K562 (cell line): ENCODE data around the gene PAQR6. TPM values are rescaled to one million over a fixed set of nuclear protein-coding genes. Genes with fewer than 3 reads are reported as not detected.

ENCODE experiments used
- CBFB ChIP-seq: sonication (generic); formaldehyde crosslinking; IDR thresholded peaks from 2 replicates; pipeline ENCODE4 v1.4.0; 2020; ENCODE audit warnings: mild to moderate bottlenecking, missing genetic modification reagents
- HDAC3 ChIP-seq: fragments of 450-650 bp; IDR thresholded peaks from 2 replicates; pipeline ENCODE4 v1.6.1; 2018; ENCODE audit warnings: borderline replicate concordance, mild to moderate bottlenecking, moderate library complexity; ENCODE audit not compliant: partially characterized antibody
- LEF1 ChIP-seq: fragments of 450-650 bp; IDR thresholded peaks from 2 replicates; pipeline ENCODE4 v1.6.1; 2016; ENCODE audit warnings: mild to moderate bottlenecking
- MAFK ChIP-seq: IDR thresholded peaks from 2 replicates; pipeline ENCODE4 v1.6.1; 2011; ENCODE audit warnings: low read length, improper control_type of control experiment
- MXI1 ChIP-seq: IDR thresholded peaks from 2 replicates; pipeline ENCODE4 v1.6.1; 2011; ENCODE audit warnings: low read depth, mild to moderate bottlenecking, improper control_type of control experiment, low read length
- MYC ChIP-seq, 2 experiments: fragments of 250-450 bp in 1 of 2; sonication (Bioruptor Pico) in 1 of 2; IDR thresholded peaks; 2 replicates each; pipeline versions ENCODE4 v1.5.1 to v1.6.1; 2012 to 2021; ENCODE audit warnings: low read depth in 2 of 2, borderline replicate concordance in 1 of 2, improper control_type of control experiment in 1 of 2, low read length in 1 of 2, mild to moderate bottlenecking in 1 of 2, moderate library complexity in 1 of 2
- MYNN ChIP-seq, 2 experiments: sonication (generic); formaldehyde crosslinking in 1 of 2; IDR thresholded peaks; 2 replicates each; pipeline versions ENCODE4 v1.5.0 to v1.6.1; 2016 to 2020; ENCODE audit warnings: antibody characterized with exemption in 1 of 2, missing genetic modification reagents in 1 of 2
- NCOA2 ChIP-seq, 2 experiments: fragments of 450-650 bp; IDR thresholded peaks; 2 replicates each; pipeline ENCODE4 v1.6.1; 2018; ENCODE audit warnings: mild to moderate bottlenecking in 2 of 2, moderate library complexity in 1 of 2; ENCODE audit not compliant: partially characterized antibody in 2 of 2
- NEUROD1 ChIP-seq: fragments of 150-350 bp; IDR thresholded peaks from 2 replicates; pipeline ENCODE4 v1.6.1; 2014; ENCODE audit warnings: borderline replicate concordance, low read length, low read depth; ENCODE audit not compliant: partially characterized antibody
- RFX7 ChIP-seq: fragments of 250-450 bp; sonication (Bioruptor Pico); IDR thresholded peaks from 2 replicates; pipeline ENCODE4 v1.5.1; 2021; ENCODE audit warnings: mild to moderate bottlenecking
- SMAD1 ChIP-seq: fragments of 150-350 bp; IDR thresholded peaks from 2 replicates; pipeline ENCODE4 v1.6.1; 2014; ENCODE audit warnings: low read length, low read depth; ENCODE audit not compliant: partially characterized antibody
- SMAD4 ChIP-seq: fragments of 250-450 bp; sonication (Bioruptor Pico); conservative IDR thresholded peaks from 2 replicates; pipeline ENCODE4 v1.8.0; 2021; ENCODE audit warnings: inconsistent platforms, mild to moderate bottlenecking, moderate library complexity
- SNRNP70 ChIP-seq: fragments of 200-400 bp; formaldehyde crosslinking; optimal IDR thresholded peaks from 2 replicates; pipeline ENCODE3; 2017; ENCODE audit warnings: low read depth, low read length
- TFAM ChIP-seq: fragments of 250-450 bp; sonication (Bioruptor Pico); conservative IDR thresholded peaks from 2 replicates; pipeline ENCODE4 v1.5.0; 2021; ENCODE audit warnings: mild to moderate bottlenecking, moderate library complexity
- YY1 ChIP-seq, 3 experiments: IDR thresholded peaks; 2 replicates each; pipeline ENCODE4 v1.6.1; 2011; ENCODE audit warnings: low read length in 2 of 3, mild to moderate bottlenecking in 2 of 3, moderate library complexity in 2 of 3, borderline replicate concordance in 1 of 3, control low read depth in 1 of 3, low read depth in 1 of 3; ENCODE audit not compliant: insufficient read depth in 3 of 3, insufficient replicate concordance in 2 of 3, control insufficient read depth in 1 of 3, insufficient read length in 1 of 3; ENCODE audit errors: extremely low read depth in 1 of 3
- ZNF324 ChIP-seq: fragments of 250-450 bp; sonication (Bioruptor Pico); IDR thresholded peaks from 2 replicates; pipeline ENCODE4 v1.4.0; 2020; ENCODE audit warnings: mild to moderate bottlenecking
- ZNF436 ChIP-seq: fragments of 250-450, 450-650 bp; sonication (Bioruptor Pico); formaldehyde crosslinking; IDR thresholded peaks from 2 replicates; pipeline ENCODE4 v1.7.0; 2020; ENCODE audit warnings: mild to moderate bottlenecking
- ZNF778 ChIP-seq: fragments of 450-650 bp; formaldehyde crosslinking; IDR thresholded peaks from 2 replicates; pipeline ENCODE4 v1.4.0; 2020; ENCODE audit warnings: mild to moderate bottlenecking, moderate library complexity
- polyA plus RNA-seq, 8 experiments: library from polyadenylated mRNA; depleted of rRNA in 4 of 8; stranded (reverse) in 5 of 8; unstranded in 3 of 8; fragments of >200 nt; fragmentation: Nextera tagmentation in 2 of 8; fragmentation: Illumina TruSeq in 1 of 8; extraction: Ambion mirVana in 2 of 8; extraction: Trizol in 1 of 8; gene quantifications; 2 replicates each; pipeline versions ENCODE4 v1.2.1 to v1.2.3, GENCODE V29; 2011 to 2014; ENCODE audit warnings: inconsistent platforms in 1 of 8, missing spikeins in 1 of 8
- total RNA-seq, 7 experiments: library from RNA; depleted of rRNA in 6 of 7; stranded (reverse); fragments of >200 nt in 6 of 7; fragmentation: Illumina TruSeq in 2 of 7; extraction: Trizol in 2 of 7; gene quantifications; 2 replicates each; pipeline versions ENCODE4 v1.2.1 to v1.2.3, GENCODE V29; 2011 to 2021; ENCODE audit warnings: low replicate concordance in 1 of 7
- TF ChIP-seq, protein P1 (sequence below): fragments of 250-450 bp; sonication (Bioruptor Pico); IDR thresholded peaks from 2 replicates; pipeline ENCODE4 v1.4.0; 2020; ENCODE audit warnings: mild to moderate bottlenecking, moderate library complexity
- TF ChIP-seq, protein P2 (sequence below): fragments of 200-800 bp; sonication (Bioruptor generic); IDR thresholded peaks from 2 replicates; pipeline ENCODE4 v1.6.1; 2016; ENCODE audit warnings: missing genetic modification characterization, missing compliant biosample characterization

The PAQR6 gene
- total and polyA plus RNA-seq, 9 of the 15 experiments (the other 6 are each of a cell fraction or from before 2014, with no cell fraction given): 0.07 to 1.8 (median 0.62) TPM

DNA sequence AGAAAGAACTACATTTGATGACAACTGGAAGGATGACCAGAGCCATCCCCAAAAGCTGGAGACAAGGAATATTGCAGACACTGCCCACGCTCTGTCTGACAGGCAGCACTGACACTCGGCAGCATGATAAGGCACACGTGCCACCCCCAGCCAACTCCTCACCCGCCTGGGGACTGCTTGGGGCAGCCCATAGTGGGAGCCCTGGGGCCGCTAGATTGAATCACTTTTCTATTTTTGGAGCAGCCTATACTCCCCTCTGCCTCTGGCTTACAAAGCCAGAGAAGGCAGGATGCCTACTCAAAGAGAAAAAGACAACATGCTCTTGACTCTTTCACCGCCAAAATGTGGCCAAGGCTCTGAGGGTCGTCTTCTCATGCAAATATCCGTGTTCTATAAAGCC lies 33.4 kb upstream of the PAQR6 start (continued):
- TF ChIP-seq, protein P1, sequence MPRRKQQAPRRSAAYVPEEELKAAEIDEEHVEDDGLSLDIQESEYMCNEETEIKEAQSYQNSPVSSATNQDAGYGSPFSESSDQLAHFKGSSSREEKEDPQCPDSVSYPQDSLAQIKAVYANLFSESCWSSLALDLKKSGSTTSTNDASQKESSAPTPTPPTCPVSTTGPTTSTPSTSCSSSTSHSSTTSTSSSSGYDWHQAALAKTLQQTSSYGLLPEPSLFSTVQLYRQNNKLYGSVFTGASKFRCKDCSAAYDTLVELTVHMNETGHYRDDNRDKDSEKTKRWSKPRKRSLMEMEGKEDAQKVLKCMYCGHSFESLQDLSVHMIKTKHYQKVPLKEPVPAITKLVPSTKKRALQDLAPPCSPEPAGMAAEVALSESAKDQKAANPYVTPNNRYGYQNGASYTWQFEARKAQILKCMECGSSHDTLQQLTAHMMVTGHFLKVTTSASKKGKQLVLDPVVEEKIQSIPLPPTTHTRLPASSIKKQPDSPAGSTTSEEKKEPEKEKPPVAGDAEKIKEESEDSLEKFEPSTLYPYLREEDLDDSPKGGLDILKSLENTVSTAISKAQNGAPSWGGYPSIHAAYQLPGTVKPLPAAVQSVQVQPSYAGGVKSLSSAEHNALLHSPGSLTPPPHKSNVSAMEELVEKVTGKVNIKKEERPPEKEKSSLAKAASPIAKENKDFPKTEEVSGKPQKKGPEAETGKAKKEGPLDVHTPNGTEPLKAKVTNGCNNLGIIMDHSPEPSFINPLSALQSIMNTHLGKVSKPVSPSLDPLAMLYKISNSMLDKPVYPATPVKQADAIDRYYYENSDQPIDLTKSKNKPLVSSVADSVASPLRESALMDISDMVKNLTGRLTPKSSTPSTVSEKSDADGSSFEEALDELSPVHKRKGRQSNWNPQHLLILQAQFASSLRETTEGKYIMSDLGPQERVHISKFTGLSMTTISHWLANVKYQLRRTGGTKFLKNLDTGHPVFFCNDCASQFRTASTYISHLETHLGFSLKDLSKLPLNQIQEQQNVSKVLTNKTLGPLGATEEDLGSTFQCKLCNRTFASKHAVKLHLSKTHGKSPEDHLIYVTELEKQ (CRISPR knock-in tag): no peak
- no peak for TF ChIP-seq ZNF778 (CRISPR knock-in tag)
- no peak for TF ChIP-seq ZNF324 (CRISPR knock-in tag)
- TF ChIP-seq, protein P2, sequence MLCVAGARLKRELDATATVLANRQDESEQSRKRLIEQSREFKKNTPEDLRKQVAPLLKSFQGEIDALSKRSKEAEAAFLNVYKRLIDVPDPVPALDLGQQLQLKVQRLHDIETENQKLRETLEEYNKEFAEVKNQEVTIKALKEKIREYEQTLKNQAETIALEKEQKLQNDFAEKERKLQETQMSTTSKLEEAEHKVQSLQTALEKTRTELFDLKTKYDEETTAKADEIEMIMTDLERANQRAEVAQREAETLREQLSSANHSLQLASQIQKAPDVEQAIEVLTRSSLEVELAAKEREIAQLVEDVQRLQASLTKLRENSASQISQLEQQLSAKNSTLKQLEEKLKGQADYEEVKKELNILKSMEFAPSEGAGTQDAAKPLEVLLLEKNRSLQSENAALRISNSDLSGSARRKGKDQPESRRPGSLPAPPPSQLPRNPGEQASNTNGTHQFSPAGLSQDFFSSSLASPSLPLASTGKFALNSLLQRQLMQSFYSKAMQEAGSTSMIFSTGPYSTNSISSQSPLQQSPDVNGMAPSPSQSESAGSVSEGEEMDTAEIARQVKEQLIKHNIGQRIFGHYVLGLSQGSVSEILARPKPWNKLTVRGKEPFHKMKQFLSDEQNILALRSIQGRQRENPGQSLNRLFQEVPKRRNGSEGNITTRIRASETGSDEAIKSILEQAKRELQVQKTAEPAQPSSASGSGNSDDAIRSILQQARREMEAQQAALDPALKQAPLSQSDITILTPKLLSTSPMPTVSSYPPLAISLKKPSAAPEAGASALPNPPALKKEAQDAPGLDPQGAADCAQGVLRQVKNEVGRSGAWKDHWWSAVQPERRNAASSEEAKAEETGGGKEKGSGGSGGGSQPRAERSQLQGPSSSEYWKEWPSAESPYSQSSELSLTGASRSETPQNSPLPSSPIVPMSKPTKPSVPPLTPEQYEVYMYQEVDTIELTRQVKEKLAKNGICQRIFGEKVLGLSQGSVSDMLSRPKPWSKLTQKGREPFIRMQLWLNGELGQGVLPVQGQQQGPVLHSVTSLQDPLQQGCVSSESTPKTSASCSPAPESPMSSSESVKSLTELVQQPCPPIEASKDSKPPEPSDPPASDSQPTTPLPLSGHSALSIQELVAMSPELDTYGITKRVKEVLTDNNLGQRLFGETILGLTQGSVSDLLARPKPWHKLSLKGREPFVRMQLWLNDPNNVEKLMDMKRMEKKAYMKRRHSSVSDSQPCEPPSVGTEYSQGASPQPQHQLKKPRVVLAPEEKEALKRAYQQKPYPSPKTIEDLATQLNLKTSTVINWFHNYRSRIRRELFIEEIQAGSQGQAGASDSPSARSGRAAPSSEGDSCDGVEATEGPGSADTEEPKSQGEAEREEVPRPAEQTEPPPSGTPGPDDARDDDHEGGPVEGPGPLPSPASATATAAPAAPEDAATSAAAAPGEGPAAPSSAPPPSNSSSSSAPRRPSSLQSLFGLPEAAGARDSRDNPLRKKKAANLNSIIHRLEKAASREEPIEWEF: no peak
- no peak for TF ChIP-seq NCOA2 (IDR thresholded peaks at IDR 0.05; ENCODE audit: partially characterized antibody in 2 of 2)
- no peak for TF ChIP-seq SMAD1
- 0 out of 2 replicates have a peak, but pooled peaks have one; percentile 42 for TF ChIP-seq MYNN (IDR thresholded peaks at IDR 0.05)
- no peak for TF ChIP-seq MYNN (CRISPR knock-in tag; IDR thresholded peaks at IDR 0.05)
- peak; percentile 74 for TF ChIP-seq MYC (IDR thresholded peaks at IDR 0.05; ENCODE audit: low read depth, low read length)
- TF ChIP-seq MYC (CRISPR knock-in tag; IDR thresholded peaks at IDR 0.05; ENCODE audit: borderline replicate concordance, low read depth): no peak
- TF ChIP-seq YY1 (IDR thresholded peaks at IDR 0.05; ENCODE audit: borderline replicate concordance in 1 of 3, control insufficient read depth in 1 of 3, extremely low read depth in 1 of 3, insufficient read depth in 3 of 3, insufficient read length in 1 of 3, insufficient replicate concordance in 2 of 3, low read depth in 1 of 3, low read length in 2 of 3): peak in 1 of 3 experiments; percentile 21
- TF ChIP-seq SNRNP70: no peak
- no peak for TF ChIP-seq LEF1
- TF ChIP-seq SMAD4 (CRISPR knock-in tag): 0 out of 2 replicates have a peak, but pooled peaks have one; percentile 32
- no peak for TF ChIP-seq NEUROD1
- no peak for TF ChIP-seq RFX7 (CRISPR knock-in tag)
- TF ChIP-seq TFAM (CRISPR knock-in tag): no peak
- TF ChIP-seq MAFK: no peak
- TF ChIP-seq MXI1: peak; percentile 100
- TF ChIP-seq ZNF436: no peak
- peak; percentile 32 for TF ChIP-seq HDAC3
- TF ChIP-seq CBFB (CRISPR knock-in tag): no peak
